Erythroblast (primary cell): ENCODE data around the gene GRM2.

ENCODE experiments used
- DNase-seq, 2 experiments: peaks; one replicate each; lab custom pipeline; 2025; lab: John Stamatoyannopoulos, UW
- GATA1 ChIP-seq: IDR thresholded peaks from 2 replicates; pipeline ENCODE4 v1.6.1; 2011; ENCODE audit warnings: low read depth, mild to moderate bottlenecking, control low read depth, low read length, moderate library complexity
- POLR2A ChIP-seq: IDR thresholded peaks from 2 replicates; pipeline ENCODE4 v1.6.1; 2011; ENCODE audit warnings: mild to moderate bottlenecking, low read length

Gene GRM2

DNA sequence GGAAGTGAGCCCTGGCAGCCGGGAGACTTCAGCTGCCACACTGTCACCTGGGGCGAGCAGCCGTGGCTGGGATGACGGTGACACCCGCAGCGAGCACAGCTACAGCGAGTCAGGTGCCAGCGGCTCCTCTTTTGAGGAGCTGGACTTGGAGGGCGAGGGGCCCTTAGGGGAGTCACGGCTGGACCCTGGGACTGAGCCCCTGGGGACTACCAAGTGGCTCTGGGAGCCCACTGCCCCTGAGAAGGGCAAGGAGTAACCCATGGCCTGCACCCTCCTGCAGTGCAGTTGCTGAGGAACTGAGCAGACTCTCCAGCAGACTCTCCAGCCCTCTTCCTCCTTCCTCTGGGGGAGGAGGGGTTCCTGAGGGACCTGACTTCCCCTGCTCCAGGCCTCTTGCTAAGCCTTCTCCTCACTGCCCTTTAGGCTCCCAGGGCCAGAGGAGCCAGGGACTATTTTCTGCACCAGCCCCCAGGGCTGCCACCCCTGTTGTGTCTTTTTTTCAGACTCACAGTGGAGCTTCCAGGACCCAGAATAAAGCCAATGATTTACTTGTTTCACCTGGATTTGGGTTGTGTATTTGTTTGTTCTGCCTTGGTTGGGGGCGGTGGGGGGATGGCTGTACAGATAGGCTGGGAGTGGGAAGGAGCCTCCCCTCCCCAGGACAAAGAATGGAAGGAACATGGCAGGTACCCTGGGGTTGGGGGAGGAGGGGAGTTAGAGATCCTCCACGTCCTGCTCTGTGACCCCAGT lies 2.9 kb upstream of the GRM2 start:
- no peak for TF ChIP-seq GATA1
- no peak for DNase-seq

GRCh38 chr3:51704511-51704950 lies 2.3 kb upstream of the GRM2 start:
- no peak for DNase-seq
- no peak for TF ChIP-seq GATA1
- no peak for TF ChIP-seq POLR2A

- no peak for DNase-seq
- TF ChIP-seq GATA1 (no peak), POLR2A (no peak)
Measured at GRCh38 chr3:51705276-51706020, 1.4 kb upstream of the GRM2 start.

- no peak for TF ChIP-seq POLR2A
- no peak for TF ChIP-seq GATA1
- DNase-seq = no peak
Measured at GRCh38 chr3:51706021-51706485, 815 bp upstream of the GRM2 start.

GRCh38 chr3:51708216-51708845 lies 1.5 kb downstream of the GRM2 start:
- DNase-seq = no peak

GRCh38 chr3:51709004-51709420 lies 2.1 kb downstream of the GRM2 start:
- DNase-seq = no peak
- no peak for TF ChIP-seq GATA1
- TF ChIP-seq POLR2A = no peak

More at GRCh38 chr3:51708216-51708845, 1.5 kb downstream of the GRM2 start:
- TF ChIP-seq GATA1 (no peak), POLR2A (no peak)

DNA sequence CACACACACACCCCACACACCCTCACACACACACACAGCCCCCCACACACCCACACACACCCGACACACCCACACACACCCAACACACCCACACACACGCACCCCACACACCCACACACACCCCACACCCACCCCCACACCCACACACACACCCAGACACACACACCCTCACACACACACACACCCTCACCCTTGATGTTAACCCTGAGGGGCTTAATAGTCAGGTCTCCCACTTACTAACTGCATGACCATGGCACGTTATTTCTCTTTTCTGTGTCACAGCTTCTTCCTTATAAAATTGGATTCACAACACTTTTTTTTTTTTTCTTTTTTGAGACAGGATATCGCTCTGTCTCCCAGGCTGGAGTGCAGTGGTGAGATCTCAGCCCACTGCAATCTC lies 2.8 kb downstream of the GRM2 start:
- no peak for DNase-seq
- TF ChIP-seq POLR2A (no peak), GATA1 (no peak)

GRCh38 chr3:51710631-51711351 lies 3.9 kb downstream of the GRM2 start:
- DNase-seq = no peak
- no peak for TF ChIP-seq GATA1
- TF ChIP-seq POLR2A = no peak

GRCh38 chr3:51711352-51712037 lies 4.6 kb downstream of the GRM2 start:
- no peak for DNase-seq

DNA sequence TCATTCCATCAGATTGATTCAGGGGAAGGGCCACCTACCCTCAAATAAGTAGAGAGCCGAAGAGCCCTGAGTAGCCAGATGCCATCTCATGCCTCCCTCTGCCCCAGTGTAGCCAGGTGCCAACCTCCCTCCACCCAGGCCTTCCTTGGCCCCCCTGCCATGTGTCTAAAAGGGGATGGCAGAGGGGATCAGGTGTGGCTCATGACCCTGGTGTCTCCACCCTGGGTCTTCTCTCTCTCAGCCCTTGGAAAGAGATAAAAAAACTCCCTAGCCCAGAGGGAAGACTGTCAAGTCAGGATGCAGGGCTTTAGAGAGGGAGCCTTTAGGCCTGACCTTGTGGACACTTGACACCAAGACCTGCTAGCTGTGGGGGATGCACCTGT lies 5.2 kb downstream of the GRM2 start:
- no peak for DNase-seq
- TF ChIP-seq GATA1 (no peak), POLR2A (no peak)

More at GRCh38 chr3:51711352-51712037, 4.6 kb downstream of the GRM2 start:
- TF ChIP-seq POLR2A (no peak), GATA1 (no peak)

- TF ChIP-seq GATA1 (no peak), POLR2A (no peak)
- no peak for DNase-seq
Measured at GRCh38 chr3:51712511-51712931, 5.7 kb downstream of the GRM2 start.

DNA sequence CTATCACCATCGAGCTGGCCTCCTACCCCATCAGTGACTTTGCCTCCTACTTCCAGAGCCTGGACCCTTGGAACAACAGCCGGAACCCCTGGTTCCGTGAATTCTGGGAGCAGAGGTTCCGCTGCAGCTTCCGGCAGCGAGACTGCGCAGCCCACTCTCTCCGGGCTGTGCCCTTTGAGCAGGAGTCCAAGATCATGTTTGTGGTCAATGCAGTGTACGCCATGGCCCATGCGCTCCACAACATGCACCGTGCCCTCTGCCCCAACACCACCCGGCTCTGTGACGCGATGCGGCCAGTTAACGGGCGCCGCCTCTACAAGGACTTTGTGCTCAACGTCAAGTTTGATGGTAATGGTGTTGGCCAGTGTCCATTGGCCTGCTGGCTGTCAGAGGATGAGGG lies 6.1 kb downstream of the GRM2 start:
- no peak for DNase-seq
- TF ChIP-seq POLR2A (no peak), GATA1 (no peak)

GRCh38 chr3:51715231-51715976 lies 8.5 kb downstream of the GRM2 start:
- TF ChIP-seq POLR2A (no peak), GATA1 (no peak)
- no peak for DNase-seq
